Measurements from ENCODE around the gene MYL7.

Gene MYL7

GRCh38 chr7:44100458-44101302, 40.5 kb downstream of the MYL7 start:
- DNase-seq (ENCODE audit: low read depth in 2 of 2): no peak

DNA sequence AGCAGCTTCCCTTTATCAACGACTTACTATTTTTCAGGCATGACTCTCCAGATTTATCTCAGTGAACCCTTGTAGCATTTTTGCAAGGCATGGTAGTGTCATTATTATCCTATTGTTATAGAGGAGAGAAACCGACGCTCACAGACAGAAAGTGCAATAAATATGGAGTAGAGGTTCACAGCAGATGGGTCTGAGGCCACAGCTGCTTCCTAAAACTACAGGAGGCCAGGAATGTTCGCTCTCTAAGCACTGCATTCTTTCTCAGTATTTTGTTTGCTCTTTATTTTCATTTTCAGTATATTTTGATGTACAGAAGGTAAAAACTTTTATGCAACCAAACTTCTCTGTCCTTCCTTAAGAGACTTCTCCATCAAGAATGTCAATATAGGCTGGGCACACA, 41.5 kb downstream of the MYL7 start:
- DNase-seq (ENCODE audit: low read depth in 2 of 2): no peak

- DNase-seq (ENCODE audit: low read depth in 2 of 2): no peak
Observed at GRCh38 chr7:44098092-44099068, 42.8 kb downstream of the MYL7 start.

- no peak for DNase-seq (ENCODE audit: low read depth in 2 of 2)
Observed at GRCh38 chr7:44097064-44097932, 43.8 kb downstream of the MYL7 start.

DNA sequence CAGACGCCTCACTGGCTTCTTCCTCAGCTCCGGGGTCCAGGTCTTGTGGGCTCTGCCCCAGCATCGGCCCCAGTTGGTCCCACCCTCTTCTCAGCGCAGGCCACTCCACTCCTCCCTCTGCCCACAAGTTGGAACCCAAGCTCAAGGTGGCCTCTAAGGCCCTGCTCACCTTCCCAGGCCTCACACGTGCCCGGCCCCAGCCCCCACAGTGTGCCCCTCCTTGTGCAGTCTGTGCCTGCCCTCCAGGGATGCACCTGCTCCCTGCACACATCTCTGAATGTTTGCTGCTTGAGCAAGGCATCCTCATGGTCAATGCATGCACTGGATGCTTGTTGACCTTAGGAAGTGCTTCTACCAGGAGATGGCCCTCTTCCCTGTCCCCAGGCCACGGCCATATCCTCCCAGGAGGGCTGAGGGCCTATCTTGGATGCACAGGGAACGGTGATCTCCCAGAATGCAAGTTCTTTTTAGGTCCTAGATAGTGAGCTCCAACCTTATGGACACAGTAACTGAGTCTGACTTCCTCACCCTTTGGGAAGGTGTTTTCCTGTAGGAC, 44.7 kb downstream of the MYL7 start:
- no peak for DNase-seq (ENCODE audit: low read depth in 2 of 2)

DNA sequence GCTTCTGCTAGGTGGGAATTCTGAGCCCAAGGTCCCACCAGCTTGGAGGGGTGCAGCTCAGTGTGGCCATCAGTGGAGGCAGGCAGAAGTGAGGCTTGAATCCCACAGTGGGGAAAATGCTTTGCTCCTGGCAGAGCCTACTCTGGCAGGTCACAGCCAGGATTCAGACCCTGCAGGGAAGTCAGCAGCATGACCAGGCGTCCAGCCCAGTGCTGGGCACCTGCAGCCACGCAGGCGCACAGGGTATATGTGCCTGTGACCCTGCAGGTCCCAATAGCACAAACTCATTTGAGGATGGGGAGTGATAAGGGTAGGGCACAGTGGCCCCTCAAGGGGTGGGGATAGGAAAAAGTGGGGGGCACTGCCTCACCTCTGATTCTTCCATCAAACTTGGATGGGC, 45.4 kb downstream of the MYL7 start:
- DNase-seq (ENCODE audit: low read depth in 2 of 2): no peak

- no peak for DNase-seq (ENCODE audit: low read depth in 2 of 2)
Observed at GRCh38 chr7:44094883-44095592, 46.1 kb downstream of the MYL7 start.

GRCh38 chr7:44094365-44094764, 46.8 kb downstream of the MYL7 start:
- no peak for DNase-seq (ENCODE audit: low read depth in 2 of 2)

GRCh38 chr7:44093102-44093641, 48.0 kb downstream of the MYL7 start:
- no peak for DNase-seq (ENCODE audit: low read depth in 2 of 2)

Data from stimulated activated CD4-positive, alpha-beta T cell treated with anti-CD3 and anti-CD28 coated beads, Interleukin-1b, Interleukin-23, amount 100 ng/mL, for 1 hour (primary cell).